ENCODE measurements around the gene SORL1.

The SORL1 gene

DNA sequence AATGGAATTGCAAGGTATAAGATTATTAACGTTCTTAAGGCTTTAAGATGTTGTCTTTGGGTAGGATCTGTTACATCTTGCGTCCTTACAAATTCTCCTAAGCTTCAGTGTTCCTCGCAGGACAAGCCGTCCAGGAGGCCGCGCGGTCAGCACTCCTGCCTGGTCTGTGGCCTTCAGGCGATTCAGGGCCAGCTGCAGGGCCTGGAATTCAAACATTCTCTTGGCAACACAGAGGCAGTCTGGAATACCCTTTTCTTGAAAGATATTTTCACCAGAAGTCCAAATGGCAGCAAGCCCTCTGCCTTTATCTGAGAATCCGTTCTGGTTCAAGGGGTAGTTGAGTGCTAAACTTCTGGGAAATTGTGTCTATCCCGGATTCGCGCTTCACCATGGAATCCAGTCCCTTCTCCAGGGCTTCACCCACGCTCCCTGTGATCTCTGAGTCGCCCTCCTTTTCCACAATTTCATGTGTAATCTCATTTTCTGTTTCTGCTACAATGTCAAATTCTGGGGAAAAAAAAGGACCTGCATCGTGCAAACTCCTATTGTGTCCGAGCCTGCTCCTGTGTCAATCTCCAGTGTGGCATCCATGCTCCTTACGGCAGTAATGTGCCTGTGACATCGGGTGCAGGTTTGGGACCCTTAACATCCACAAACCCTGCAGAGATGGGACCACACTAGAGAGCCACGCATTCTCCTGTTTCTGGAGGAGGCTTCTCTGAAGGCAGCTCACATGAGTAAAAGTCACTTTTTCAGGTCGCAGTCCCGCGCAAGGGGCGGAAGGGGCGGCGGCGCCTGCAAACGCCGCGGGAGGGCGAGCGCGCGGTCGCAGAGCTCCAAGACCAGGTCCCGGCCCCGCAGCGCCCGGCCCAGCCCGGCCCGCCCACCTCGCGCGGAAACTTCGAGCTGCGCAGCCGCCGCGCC is 25.4 kb upstream of the SORL1 start:
- no peak for DNase-seq

DNA sequence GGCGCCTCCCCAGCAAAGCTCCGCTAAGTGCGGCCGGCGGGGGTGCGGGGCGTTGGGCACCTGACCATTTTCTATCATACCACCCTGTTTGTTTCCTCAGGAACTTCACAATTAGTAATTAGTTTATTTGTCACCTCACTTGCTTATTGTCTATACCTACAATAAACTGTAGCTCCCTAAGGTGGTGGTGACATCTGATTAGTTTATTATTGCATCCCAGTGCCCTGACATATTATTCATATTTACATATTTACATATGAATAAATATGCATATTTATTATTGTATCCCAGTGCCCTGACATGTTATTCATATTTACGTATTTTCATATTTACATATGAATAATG is 24.7 kb upstream of the SORL1 start:
- no peak for DNase-seq

DNA sequence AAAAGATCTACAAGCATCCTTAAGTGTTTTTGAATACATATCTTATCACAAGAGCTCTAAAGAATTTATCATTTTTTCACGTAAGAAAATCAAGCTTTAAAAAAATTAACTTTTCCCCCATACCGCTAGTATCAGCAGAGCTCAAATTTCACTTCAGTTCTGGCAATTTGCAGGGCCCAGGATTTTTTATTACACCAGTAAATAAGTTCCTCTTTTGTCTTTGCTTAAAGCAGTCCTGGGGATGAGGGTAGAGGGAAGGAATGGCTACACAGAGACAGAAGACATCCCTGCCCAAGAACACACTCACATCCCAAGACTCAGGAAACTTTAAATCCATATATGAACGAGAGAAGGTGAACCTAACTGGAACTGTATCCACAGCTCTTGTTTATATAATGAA is 22.6 kb upstream of the SORL1 start:
- DNase-seq = no peak

DNA sequence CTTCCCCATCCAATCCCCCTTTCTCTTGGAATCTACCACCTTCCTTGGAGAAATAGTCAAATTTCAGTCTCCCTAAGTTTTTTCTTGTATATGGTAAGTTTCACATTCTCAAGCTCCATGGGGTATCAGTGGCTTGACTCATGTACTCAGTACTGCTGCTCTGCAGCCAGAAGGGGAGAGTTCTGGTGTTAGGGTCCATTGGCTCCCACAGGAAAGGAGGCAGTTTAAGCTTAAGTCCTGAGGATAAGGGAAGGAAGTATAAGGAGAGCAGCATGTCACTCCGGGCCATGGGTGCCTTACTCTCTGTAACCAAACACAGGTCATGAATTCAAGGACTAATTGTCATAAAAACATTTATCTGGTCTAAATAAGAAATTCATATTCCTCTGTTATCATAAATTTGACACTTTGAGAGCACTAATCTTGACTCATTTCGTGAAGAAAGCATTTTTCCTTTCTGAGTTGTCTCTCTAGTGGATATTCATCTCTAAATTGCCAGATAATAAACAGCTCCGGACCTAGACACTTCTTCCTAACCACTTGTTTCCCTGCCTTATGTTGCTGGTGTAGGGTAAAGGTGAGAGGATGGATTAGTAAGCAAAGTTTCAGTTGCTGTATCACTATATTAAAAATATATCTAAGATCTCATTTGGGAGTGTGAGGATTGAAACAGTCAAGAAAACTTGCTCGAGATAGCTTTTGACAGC is 20.1 kb upstream of the SORL1 start:
- DNase-seq = no peak

- DNase-seq = no peak
Measured at GRCh38 chr11:121435132-121435531, 17.0 kb upstream of the SORL1 start.

- DNase-seq = no peak
Measured at GRCh38 chr11:121435551-121436511, 16.3 kb upstream of the SORL1 start.

- DNase-seq = no peak
Measured at GRCh38 chr11:121437018-121437685, 15.0 kb upstream of the SORL1 start.

GRCh38 chr11:121437686-121438078 is 14.4 kb upstream of the SORL1 start:
- DNase-seq = no peak

- DNase-seq = no peak
Measured at GRCh38 chr11:121439337-121439736, 12.8 kb upstream of the SORL1 start.

- DNase-seq = no peak
Measured at GRCh38 chr11:121439759-121440158, 12.4 kb upstream of the SORL1 start.

DNA sequence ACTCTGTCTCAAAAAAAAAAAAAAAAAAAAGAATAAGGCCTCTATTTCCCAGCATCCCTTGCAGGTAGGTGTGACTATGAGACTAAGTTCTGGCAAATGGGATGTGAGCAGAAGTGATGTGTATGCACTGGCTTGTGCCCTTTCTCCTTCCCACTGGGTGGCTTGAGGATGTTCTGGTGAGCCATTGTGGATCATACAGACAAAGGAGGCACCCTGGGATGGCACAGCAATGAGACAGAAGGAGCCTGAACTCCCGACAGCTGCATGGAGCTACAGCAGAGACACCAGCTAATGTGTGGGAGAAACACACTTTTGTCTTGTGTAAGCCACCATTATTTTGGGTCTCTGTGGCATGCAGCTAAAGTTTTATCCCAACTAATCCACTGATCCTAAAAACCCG is 10.6 kb upstream of the SORL1 start:
- DNase-seq = no peak

DNA sequence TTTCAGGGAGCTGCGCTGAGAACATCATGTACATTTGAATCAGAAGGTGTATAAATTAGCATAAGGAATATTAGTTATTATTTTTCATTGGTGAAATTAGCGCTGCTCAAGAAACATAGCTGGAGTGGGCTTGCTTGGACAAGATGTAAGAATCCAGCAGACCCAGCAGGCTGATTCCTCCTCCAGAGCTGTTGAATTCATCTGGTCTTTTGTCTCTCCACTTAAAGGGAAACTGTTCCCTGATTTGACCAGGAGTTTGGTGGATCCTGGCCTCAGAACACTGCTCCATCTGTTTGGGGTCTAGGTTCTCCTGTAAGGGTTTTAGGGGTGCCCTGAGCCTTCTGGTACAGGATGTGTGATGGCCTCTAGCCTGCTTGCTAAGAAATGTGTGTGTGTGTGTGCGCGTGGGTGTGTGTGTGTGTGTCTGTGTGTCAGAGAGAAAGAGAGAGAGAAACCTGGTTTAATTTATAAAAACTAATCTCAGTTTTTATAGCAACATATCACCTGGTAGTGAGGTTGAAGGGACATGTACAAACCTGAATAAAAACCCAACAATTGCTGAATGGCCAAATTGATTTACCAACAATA is 8.3 kb upstream of the SORL1 start:
- DNase-seq = no peak

DNA sequence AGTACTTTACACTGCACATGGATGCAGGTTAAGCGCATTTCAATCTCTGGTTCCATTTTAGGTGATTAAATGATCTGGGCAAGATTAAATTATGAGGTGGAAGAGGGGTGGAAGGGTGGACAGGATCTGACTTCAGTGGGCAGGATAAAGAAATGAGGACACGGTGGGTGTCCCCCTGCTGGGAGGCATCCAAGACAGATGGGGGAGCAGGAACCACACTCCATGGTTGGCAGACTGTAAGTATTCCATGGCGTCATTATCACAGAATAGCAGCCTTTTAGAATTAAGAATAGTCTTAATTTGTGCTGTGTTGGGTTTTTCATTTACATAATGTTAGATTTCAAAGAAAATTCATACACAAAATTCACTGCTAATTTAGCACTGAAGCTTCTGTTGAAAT is 7.6 kb upstream of the SORL1 start:
- DNase-seq = no peak

DNA sequence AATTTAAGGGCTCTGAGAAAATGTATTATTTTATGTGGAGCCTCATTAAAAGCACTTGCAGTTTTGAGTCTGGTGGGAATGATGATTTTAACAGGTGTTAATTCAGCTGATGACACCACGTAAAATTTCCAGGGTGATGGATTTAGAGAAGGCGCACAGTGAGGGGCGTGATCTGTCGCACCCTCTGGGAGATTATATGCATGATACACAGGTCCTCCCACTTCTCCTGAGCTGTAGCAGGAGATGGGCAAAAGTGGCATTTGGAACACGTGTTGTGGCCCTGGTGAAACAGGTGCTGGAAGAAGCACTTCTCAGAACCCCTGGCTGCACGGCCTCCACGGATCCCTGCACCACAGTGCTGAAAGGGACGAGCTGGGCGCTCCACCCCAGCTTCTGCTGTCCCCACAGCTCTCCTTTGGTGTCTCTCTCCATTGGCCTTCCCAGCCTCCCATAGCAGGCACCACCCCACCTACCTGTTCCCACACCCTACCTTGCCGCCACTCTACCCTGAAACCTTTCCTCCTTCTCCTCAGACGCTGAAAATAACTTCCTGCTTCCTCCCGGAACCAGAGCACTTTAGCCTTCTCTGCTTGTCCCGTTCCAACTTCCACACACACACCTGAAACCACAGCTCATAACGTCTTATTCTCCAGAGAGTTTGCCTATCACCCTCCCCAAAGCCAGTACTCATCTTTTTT is 6.9 kb upstream of the SORL1 start:
- DNase-seq = no peak

GRCh38 chr11:121446752-121447156 is 5.4 kb upstream of the SORL1 start:
- no peak for DNase-seq

GRCh38 chr11:121448011-121448410 is 4.1 kb upstream of the SORL1 start:
- no peak for DNase-seq

- DNase-seq = no peak
Measured at GRCh38 chr11:121448431-121448941, 3.6 kb upstream of the SORL1 start.

DNA sequence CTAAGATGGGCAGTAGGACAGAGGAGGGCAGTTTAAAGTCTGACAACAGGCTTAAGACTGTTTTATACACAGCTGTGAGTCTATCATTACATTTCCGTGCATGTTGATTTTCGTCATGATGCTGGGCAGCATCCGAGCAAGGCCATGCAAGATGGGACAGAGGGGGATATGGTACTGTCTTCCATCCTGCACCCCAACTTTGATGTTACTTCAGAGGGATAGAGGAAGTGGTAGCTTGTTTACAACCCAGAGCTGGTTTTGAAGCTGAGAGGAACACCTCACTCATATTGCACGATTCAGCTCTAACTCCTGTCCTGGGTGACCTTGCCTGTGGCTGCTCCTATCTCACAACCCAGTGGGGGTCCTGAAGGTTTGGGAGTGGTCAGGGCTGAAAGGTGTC is 3.0 kb upstream of the SORL1 start:
- DNase-seq = no peak

GRCh38 chr11:121449626-121450025 is 2.5 kb upstream of the SORL1 start:
- DNase-seq = no peak

- no peak for DNase-seq
Measured at GRCh38 chr11:121450401-121450800, 1.7 kb upstream of the SORL1 start.

Measured in NK-92 treated with Interleukin-12 subunit alpha and Interleukin-12 subunit beta, amount 100 ng/mL, for 24 hours (cell line).